Measurements from ENCODE around the gene CFAP99.
A peak's percentile ranks its signal among the peaks of the same experiment; 100 is the strongest.

Gene CFAP99

GRCh38 chr4:2468456-2469191 lies 49.9 kb downstream of the CFAP99 start, which contains the start of gene RNF4:
TSS of gene RNF4 (plus strand) at chr4:2469106. CDS start at chr4:2490494, 21,388 bp downstream.
- DNase-seq (ENCODE audit: low read depth in 3 of 3) = peak; percentile 92 to 95 (median 93)

DNA sequence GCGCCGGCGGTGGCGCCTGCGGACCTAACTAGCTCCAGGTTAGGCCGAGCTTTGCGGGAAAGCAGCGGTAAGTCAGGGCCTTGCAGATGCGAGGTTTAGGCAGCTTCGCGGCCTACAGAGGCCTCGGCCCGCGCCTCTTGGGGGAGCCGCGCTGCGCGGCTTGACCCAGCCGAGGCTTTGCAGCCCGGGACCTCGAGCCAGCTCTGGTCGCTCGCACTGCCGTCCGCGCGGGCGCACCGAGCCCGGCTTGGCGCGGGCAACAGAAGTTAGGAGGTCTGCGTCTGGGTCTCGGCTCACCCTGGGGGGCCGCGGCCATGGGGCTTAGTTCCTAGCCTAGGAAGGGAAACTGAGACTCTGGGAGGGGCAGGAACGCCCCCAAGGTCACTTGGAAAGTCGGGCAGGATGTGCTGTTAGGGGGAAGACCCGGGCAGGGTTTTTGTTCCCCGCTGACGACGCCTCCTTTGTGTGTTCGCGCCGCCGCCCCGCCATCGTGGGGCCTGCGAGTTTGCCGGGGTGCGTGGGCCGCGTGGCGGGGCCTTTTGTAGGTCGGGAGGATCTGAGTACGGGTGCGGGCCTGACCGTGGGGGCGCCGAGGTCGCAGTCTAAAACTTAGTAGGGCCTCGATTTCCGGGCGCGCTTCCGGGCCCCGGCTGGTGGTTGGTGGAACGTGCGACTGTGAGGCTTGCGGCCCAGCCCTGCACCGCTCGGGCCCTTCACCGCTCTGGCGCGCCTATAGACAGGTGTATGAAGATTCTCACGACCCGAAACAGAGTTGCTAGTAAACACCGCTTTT lies 50.6 kb downstream of the CFAP99 start:
- peak; percentile 53 to 63 (median 59) for DNase-seq (ENCODE audit: low read depth in 3 of 3)

DNA sequence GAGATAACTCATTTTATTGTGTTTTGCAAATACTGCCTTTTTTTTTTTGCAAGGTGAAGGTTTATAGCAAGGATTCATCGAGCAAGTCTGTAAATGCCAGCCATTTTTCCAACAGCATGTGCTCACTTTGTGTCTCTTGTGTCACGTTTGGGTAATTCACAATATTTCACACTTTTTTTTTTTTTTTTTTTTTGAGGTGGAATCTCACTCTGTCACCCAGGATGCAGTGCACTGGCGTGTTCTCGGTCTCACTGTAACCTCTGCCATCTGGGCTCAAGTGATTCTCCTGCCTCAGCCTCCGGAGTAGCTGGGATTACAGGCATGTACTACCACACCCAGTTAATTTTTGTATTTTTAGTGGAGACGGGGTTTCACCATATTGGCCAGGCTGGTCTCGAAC lies 52.0 kb downstream of the CFAP99 start:
- DNase-seq (ENCODE audit: low read depth in 3 of 3) = no peak

- no peak for DNase-seq (ENCODE audit: low read depth in 3 of 3)
These were observed 53.4 kb downstream of the CFAP99 start for GRCh38 chr4:2472187-2472586.

DNA sequence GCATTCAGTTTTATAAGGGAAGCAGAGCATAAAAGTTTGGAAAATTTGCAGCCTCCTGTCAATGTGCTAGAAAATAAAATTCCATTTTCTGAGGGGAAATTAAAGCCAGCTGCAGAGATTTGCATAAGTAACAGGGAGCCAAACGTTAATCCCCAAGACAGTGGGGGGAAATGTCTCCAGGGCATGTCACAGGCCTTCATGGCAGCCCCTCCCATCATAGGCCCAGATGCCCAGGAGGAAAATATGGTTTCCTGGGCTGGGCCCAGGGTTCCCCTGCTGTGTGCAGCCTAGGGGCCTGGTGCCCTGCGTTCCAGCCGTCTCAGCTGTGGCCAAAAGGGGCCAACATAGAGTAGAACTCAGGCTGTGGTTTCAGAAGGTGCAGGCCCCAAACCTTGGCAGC lies 59.5 kb downstream of the CFAP99 start:
- no peak for DNase-seq (ENCODE audit: low read depth in 3 of 3)

DNA sequence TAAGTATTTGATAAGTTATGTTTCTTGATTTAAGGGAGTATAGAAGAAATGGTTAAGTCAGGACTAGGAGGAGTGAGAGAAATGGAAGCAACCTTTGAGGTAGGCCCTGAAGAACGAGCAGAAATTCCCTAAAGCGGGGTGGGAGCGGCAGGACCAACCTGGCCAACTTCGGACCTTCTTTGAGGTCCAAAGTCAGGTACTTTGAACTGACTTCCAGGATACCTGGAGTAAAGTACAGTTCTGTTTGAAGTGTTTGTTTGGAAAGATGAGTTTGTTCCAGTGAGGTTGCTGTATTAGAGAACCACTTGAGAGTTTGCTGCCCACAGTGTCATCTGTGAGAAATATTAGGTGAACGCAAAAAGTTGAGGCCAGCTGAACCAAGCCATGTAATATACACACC lies 61.9 kb downstream of the CFAP99 start:
- no peak for DNase-seq (ENCODE audit: low read depth in 3 of 3)

GRCh38 chr4:2482192-2482591 lies 63.4 kb downstream of the CFAP99 start:
- no peak for DNase-seq (ENCODE audit: low read depth in 3 of 3)

DNA sequence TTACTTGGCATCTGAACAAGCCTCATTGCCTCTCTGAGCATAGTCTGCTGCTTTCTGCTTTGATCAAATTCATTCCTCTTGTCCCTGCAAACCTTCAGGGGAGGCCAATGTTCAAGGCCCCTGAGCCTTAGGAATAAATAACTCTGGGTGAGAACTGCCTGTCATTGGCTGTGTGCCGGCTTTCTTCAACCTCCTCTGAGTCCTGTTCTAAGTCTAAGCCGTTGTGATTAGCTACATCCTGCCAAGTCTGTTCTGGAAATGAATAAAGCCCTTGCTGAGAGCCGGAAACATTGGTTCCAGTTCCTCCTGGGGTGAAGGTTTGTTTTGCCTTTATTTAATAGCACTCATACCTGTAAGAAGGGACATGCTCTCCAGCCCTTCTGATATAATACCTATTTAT lies 63.9 kb downstream of the CFAP99 start:
- DNase-seq (ENCODE audit: low read depth in 3 of 3) = no peak

GRCh38 chr4:2483237-2483636 lies 64.5 kb downstream of the CFAP99 start:
- DNase-seq (ENCODE audit: low read depth in 3 of 3) = no peak

DNA sequence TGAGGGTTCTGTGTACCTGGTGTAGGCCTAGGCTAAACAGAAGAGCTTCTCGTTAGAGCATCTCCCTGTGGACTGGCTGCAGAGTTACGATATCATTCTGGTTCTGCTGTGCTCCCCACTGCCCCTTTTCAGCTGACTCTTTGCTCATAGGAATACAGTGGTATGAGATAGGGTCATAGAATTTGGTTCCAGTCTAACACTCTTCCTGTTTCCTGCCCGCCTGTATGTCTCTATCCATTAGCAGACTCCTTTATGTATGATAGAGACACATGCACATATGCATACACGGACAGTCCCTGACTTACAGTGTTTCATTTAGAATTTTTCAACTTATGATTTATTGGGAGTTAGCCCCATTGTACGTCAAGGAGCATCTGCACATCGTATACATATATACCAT lies 65.4 kb downstream of the CFAP99 start:
- DNase-seq (ENCODE audit: low read depth in 3 of 3) = no peak

GRCh38 chr4:2484993-2485392 lies 66.2 kb downstream of the CFAP99 start:
- DNase-seq (ENCODE audit: low read depth in 3 of 3) = peak in 1 of 3 donors; percentile 19

GRCh38 chr4:2485956-2486355 lies 67.2 kb downstream of the CFAP99 start:
- DNase-seq (ENCODE audit: low read depth in 3 of 3) = no peak

DNA sequence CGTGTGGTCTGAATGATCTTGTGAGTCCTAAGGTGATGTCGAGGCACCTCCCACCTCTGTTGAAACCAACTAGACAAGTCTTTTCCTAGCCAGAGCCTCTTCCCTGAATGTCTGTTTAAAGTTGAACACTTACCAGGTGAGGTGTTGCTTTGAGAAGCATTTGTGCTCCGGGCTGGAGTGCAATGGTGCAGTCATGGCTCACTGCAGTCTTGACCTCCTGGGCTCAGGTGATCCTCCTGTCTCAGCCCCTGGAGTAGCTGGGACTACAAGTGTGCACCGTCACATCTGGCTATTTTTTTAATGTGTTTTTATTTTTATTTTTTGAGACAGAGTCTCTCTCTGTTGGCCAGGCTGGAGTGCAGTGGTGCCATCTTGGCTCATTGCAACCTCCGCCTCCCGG lies 68.2 kb downstream of the CFAP99 start:
- DNase-seq (ENCODE audit: low read depth in 3 of 3) = no peak

DNA sequence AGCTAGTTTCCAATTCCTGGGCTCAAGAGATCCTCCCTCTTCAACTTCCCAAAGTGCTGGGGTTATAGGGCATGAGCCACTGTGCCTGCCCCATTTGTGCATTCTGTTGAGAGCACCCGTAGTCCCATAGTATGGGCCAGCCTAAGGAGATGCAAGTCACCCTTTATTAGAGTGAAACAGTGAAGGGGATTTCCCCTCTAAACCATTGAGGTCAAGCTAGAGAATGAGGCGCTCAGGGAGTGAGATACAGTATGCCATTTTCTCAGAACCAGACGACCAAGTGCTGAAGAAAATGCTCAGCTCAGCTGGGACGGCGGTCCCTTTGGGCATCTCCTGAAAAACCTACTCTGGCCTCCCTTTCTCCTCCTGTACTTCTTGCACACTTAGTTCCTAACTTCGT lies 68.9 kb downstream of the CFAP99 start:
- no peak for DNase-seq (ENCODE audit: low read depth in 3 of 3)

DNA sequence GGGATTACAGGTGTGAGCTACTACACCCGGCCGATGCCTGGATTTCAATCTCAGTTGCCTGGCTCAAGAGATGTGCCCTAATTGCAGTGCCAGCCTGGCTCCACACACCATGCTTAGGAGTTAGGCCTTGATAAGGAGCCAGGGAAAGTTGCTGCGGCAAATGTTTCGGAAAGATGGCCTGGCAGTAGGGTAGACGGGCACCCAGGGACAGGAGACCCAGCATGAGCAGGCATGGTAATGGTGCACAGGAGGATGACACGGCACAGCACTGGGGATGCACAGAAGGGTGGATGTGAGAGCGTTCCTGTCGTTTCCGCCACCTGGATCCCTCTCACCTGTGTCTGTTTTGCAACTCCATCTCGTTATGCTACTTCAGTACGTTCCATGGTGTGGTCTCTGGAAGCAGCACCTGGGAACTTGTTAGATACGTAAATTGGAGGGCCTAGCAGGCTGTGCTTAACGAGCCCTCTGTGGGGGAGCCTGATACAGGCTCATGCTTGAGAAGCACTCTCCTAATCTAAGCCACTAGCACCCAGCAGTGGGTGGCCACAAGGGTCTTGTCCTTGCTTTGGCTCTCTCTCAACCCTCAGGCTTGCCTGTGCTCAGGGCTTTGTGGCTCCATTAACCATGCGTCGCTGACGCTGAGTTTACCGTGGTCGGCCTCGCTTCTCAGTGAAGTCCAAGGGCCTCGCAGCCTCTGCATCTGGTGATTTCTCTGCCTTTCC lies 70.5 kb downstream of the CFAP99 start:
- no peak for DNase-seq (ENCODE audit: low read depth in 3 of 3)

- DNase-seq (ENCODE audit: low read depth in 3 of 3) = no peak
These were observed 71.2 kb downstream of the CFAP99 start for GRCh38 chr4:2489841-2490552.

- no peak for DNase-seq (ENCODE audit: low read depth in 3 of 3)
These were observed 74.2 kb downstream of the CFAP99 start for GRCh38 chr4:2492970-2493369.

GRCh38 chr4:2494992-2495391 lies 76.2 kb downstream of the CFAP99 start:
- DNase-seq (ENCODE audit: low read depth in 3 of 3) = no peak

- DNase-seq (ENCODE audit: low read depth in 3 of 3) = no peak
These were observed 78.6 kb downstream of the CFAP99 start for GRCh38 chr4:2497324-2497723.

GRCh38 chr4:2497931-2498330 lies 79.2 kb downstream of the CFAP99 start:
- DNase-seq (ENCODE audit: low read depth in 3 of 3) = no peak

DNA sequence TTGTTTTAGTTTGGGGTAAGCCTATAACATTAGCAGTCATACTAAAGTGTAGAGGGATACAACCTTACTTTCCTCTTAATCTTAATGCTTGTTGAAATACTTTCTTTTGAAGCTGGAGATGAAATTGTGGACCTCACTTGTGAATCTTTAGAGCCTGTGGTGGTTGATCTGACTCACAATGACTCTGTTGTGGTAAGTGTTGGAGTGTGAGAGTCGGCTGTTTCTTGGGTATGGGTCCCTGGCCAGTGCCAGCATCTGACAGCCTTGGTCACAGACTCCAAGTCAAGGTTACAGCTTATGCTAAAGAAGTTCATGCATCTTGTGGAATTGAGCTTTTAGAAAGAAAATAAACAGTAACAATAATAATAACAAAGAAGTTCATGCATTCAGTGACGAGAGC lies 81.8 kb downstream of the CFAP99 start:
- DNase-seq (ENCODE audit: low read depth in 3 of 3) = no peak

DNA sequence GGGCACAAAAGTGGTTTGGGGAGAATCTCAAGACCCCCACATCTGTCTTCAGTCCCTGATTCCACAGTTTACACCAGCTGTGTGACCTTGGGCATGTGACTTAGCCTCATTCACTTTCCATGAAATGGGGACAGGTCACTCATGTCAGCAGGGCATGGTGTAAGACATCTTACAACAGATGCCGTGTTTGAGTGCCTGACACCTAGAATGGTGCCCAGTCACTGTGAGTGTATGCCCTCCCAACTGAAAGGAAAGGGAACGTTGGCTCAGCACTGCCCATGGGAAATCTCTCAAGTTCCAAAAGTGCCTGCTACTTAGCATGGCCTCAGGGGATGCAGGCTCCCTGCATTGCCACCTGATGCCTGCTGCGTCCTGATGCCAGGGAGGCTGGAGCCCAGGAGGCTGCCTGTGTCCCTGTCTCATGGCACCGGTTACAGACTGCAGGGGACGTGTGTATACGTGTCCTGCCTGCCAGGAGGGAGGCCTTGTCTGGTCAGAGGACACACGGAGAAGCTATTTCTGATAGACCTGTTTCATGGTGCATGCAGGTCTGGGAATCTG lies 82.4 kb downstream of the CFAP99 start:
- no peak for DNase-seq (ENCODE audit: low read depth in 3 of 3)
